IMR-90 (cell line): ENCODE results near the gene NRP2. TPM values are rescaled to one million over a fixed set of nuclear protein-coding genes. Genes with fewer than 3 reads are reported as not detected.
A peak's percentile ranks its signal among the peaks of the same experiment; 100 is the strongest.

Source experiments
- ATAC-seq: fragments of 200-7000 bp; cut with Tn5 transposase; 2 replicates; pipeline ENCODE4 v1.9.1; 2020; ENCODE audit warnings: low read depth, mild to moderate bottlenecking, moderate library complexity
- BruUV-seq: library from RNA; stranded (reverse); fragments of 400-500 nt; replicated peaks from 2 replicates; lab custom pipeline; 2021; lab: Mats Ljungman, UMichigan
- CTCF ChIA-PET: fragments of 300-600 bp; formaldehyde crosslinking; extraction: SDS; loops from one replicate; lab custom pipeline; 2021; ENCODE audit warnings: antibody characterized with exemption; lab: Yijun Ruan, JAX
- POLR2A ChIA-PET: fragments of 300-600 bp; sonication (Branson Sonifier 250); formaldehyde crosslinking; loops from one replicate; lab custom pipeline; 2022; ENCODE audit warnings: antibody characterized with exemption; ENCODE audit not compliant: unreplicated experiment; lab: Charles Lee
- DNase-seq: peaks from one replicate; pipeline ENCODE4 v3.0.0; 2013
- H2AFZ ChIP-seq: replicated peaks from 2 replicates; pipeline ENCODE3; 2013; ENCODE audit warnings: low read length, mild to moderate bottlenecking; ENCODE audit not compliant: poor library complexity
- H2AK5ac ChIP-seq: 2 replicates; pipeline ENCODE4 v1.6.1; 2013; ENCODE audit warnings: low read depth, low read length, inconsistent platforms
- H2AK9ac ChIP-seq: replicated peaks from 2 replicates; pipeline ENCODE3; 2013; ENCODE audit warnings: mild to moderate bottlenecking, low read depth, low read length, moderate library complexity; ENCODE audit not compliant: poor library complexity
- H2BK120ac ChIP-seq: 2 replicates; pipeline ENCODE4 v1.6.1; 2013; ENCODE audit warnings: low read depth, low read length, inconsistent platforms
- H2BK15ac ChIP-seq: 3 replicates; pipeline ENCODE4 v1.6.1; 2013; ENCODE audit warnings: low read depth, low read length, inconsistent platforms
- H2BK20ac ChIP-seq: 2 replicates; pipeline ENCODE4 v1.6.1; 2013; ENCODE audit warnings: low read depth, mild to moderate bottlenecking, inconsistent platforms, low read length, moderate library complexity
- H2BK5ac ChIP-seq: 2 replicates; pipeline ENCODE4 v1.6.1; 2013; ENCODE audit warnings: mild to moderate bottlenecking, low read depth, low read length, inconsistent platforms; ENCODE audit not compliant: poor library complexity, severe bottlenecking
- H3K14ac ChIP-seq: replicated peaks from 2 replicates; pipeline ENCODE4 v1.6.1; 2013; ENCODE audit warnings: low read depth, low read length, inconsistent platforms
- H3K18ac ChIP-seq: 2 replicates; pipeline ENCODE4 v1.6.1; 2013; ENCODE audit warnings: low read depth, low read length, control low read depth
- H3K23ac ChIP-seq: 2 replicates; pipeline ENCODE4 v1.6.1; 2013; ENCODE audit warnings: low read depth, low read length, inconsistent platforms
- H3K27ac ChIP-seq: 2 replicates; pipeline ENCODE4 v1.5.1; 2013; ENCODE audit warnings: mild to moderate bottlenecking, control low read depth, low read length; ENCODE audit not compliant: insufficient read depth
- H3K27me3 ChIP-seq: 2 replicates; pipeline ENCODE4 v1.6.1; 2013; ENCODE audit warnings: low read length; ENCODE audit not compliant: control insufficient read depth, insufficient read depth
- H3K36me3 ChIP-seq: 2 replicates; pipeline ENCODE4 v1.6.1; 2013; ENCODE audit warnings: low read length, mixed read lengths; ENCODE audit not compliant: control insufficient read depth, insufficient read depth
- H3K4ac ChIP-seq: 2 replicates; pipeline ENCODE4 v1.6.1; 2013; ENCODE audit warnings: low read depth, low read length, inconsistent platforms
- H3K4me1 ChIP-seq: 2 replicates; pipeline ENCODE4 v1.6.1; 2013; ENCODE audit warnings: low read length, mixed read lengths; ENCODE audit not compliant: control insufficient read depth, insufficient read depth
- H3K4me2 ChIP-seq: 2 replicates; pipeline ENCODE4 v1.6.1; 2013; ENCODE audit warnings: low read depth, mild to moderate bottlenecking, control low read depth, low read length, moderate library complexity
- H3K4me3 ChIP-seq: 2 replicates; pipeline ENCODE4 v1.5.1; 2013; ENCODE audit warnings: low read depth, mild to moderate bottlenecking, control low read depth, low read length, moderate library complexity; ENCODE audit not compliant: insufficient read depth
- H3K56ac ChIP-seq: 2 replicates; pipeline ENCODE4 v1.6.1; 2013; ENCODE audit warnings: low read length, inconsistent platforms; ENCODE audit not compliant: insufficient read depth; ENCODE audit errors: extremely low read depth
- H3K79me1 ChIP-seq, 2 experiments: 2 replicates each; pipeline ENCODE4 v1.6.1; 2013; ENCODE audit warnings: low read length in 2 of 2, inconsistent platforms in 1 of 2, low read depth in 1 of 2
- H3K9ac ChIP-seq: 2 replicates; pipeline ENCODE4 v1.6.1; 2013; ENCODE audit warnings: low read depth, low read length, control low read depth
- H3K9me1 ChIP-seq: 2 replicates; pipeline ENCODE4 v1.6.1; 2013; ENCODE audit warnings: low read length, inconsistent platforms; ENCODE audit not compliant: insufficient read depth
- H3K9me3 ChIP-seq: 2 replicates; pipeline ENCODE4 v1.6.1; 2013; ENCODE audit warnings: low read length; ENCODE audit not compliant: control insufficient read depth, insufficient read depth
- H4K20me1 ChIP-seq: 2 replicates; pipeline ENCODE4 v1.6.1; 2013; ENCODE audit warnings: low read length, inconsistent platforms; ENCODE audit not compliant: insufficient read depth
- H4K5ac ChIP-seq: 2 replicates; pipeline ENCODE4 v1.6.1; 2013; ENCODE audit warnings: mild to moderate bottlenecking, low read depth, low read length, control low read depth
- H4K8ac ChIP-seq, 2 experiments: 2 replicates each; pipeline ENCODE4 v1.6.1; 2013; ENCODE audit warnings: low read depth in 2 of 2, low read length in 2 of 2, control low read depth in 1 of 2, inconsistent platforms in 1 of 2
- H4K91ac ChIP-seq: 2 replicates; pipeline ENCODE4 v1.6.1; 2013; ENCODE audit warnings: low read depth, low read length, inconsistent platforms; ENCODE audit not compliant: insufficient read depth
- CEBPB ChIP-seq: IDR thresholded peaks from 2 replicates; pipeline ENCODE4 v1.6.1; 2012; ENCODE audit warnings: low read depth, low read length, improper control_type of control experiment
- CHD1 ChIP-seq: IDR thresholded peaks from 2 replicates; pipeline ENCODE4 v1.6.1; 2012; ENCODE audit warnings: low read depth, low read length, improper control_type of control experiment
- CTCF ChIP-seq: conservative IDR thresholded peaks from 2 replicates; pipeline ENCODE4 v1.5.1; 2012; ENCODE audit warnings: mild to moderate bottlenecking, low read depth, low read length, improper control_type of control experiment
- ELK1 ChIP-seq: fragments of 150-350 bp; IDR thresholded peaks from 2 replicates; pipeline ENCODE4 v1.6.1; 2016; ENCODE audit warnings: low read depth, mild to moderate bottlenecking, low read length, moderate library complexity, borderline replicate concordance
- MAFK ChIP-seq: IDR thresholded peaks from 2 replicates; pipeline ENCODE4 v1.6.1; 2012; ENCODE audit warnings: low read depth, low read length, improper control_type of control experiment
- MAZ ChIP-seq: IDR thresholded peaks from 2 replicates; pipeline ENCODE4 v1.6.1; 2012; ENCODE audit warnings: low read depth, mild to moderate bottlenecking, low read length, improper control_type of control experiment, moderate library complexity, borderline replicate concordance
- NFE2L2 ChIP-seq: fragments of 150-350 bp; IDR thresholded peaks from 2 replicates; pipeline ENCODE4 v1.6.1; 2016; ENCODE audit warnings: low read depth, mild to moderate bottlenecking, low read length
- POLR2A ChIP-seq: IDR thresholded peaks from 2 replicates; pipeline ENCODE4 v1.6.1; 2012; ENCODE audit warnings: mild to moderate bottlenecking, low read depth, low read length
- RAD21 ChIP-seq: IDR thresholded peaks from 2 replicates; pipeline ENCODE4 v1.6.1; 2012; ENCODE audit warnings: low read length, improper control_type of control experiment
- RCOR1 ChIP-seq: IDR thresholded peaks from 2 replicates; pipeline ENCODE4 v1.6.1; 2012; ENCODE audit warnings: mild to moderate bottlenecking, low read length, improper control_type of control experiment; ENCODE audit not compliant: insufficient replicate concordance
- RFX5 ChIP-seq: IDR thresholded peaks from 2 replicates; pipeline ENCODE4 v1.8.0; 2012; ENCODE audit warnings: low read depth, mild to moderate bottlenecking, low read length, moderate library complexity
- SMC3 ChIP-seq: fragments of 150-350 bp; IDR thresholded peaks from 2 replicates; pipeline ENCODE4 v1.6.1; 2016; ENCODE audit warnings: low read depth, mild to moderate bottlenecking, antibody characterized with exemption, low read length, moderate library complexity
- USF2 ChIP-seq: fragments of 150-350 bp; IDR thresholded peaks from 2 replicates; pipeline ENCODE4 v1.6.1; 2017; ENCODE audit warnings: mild to moderate bottlenecking, antibody characterized with exemption, low read length, low read depth
- WGBS, 2 experiments: methylation state at CpG; one replicate each; pipeline versions ENCODE4 v1.1.5 to v1.1.7; 2013; ENCODE audit warnings: missing lambda C conversion rate in 2 of 2; ENCODE audit not compliant: insufficient read length in 1 of 2; ENCODE audit errors: extremely low coverage in 2 of 2; 5-methylcytosine and 5-hydroxymethylcytosine counted together
- dilution Hi-C: fragments of 300-500 bp; cut with HindIII; formaldehyde crosslinking; loops from one replicate; pipeline ENCODE4 v1.14.3; 2018; ENCODE audit warnings: low sequenced_read_pairs; ENCODE audit not compliant: unreplicated experiment
- in situ Hi-C: fragments of 300-500 bp; cut with MboI; formaldehyde crosslinking; loops from 3 replicates; pipeline ENCODE4 v1.14.3; 2019; ENCODE audit warnings: low sequenced_read_pairs, inconsistent platforms, mixed read lengths
- intact Hi-C: fragments of 100-400 bp; cut with micrococcal nuclease; formaldehyde crosslinking; loops from 2 replicates; pipeline ENCODE4 v1.10.0; 2022
- polyA plus RNA-seq, 3 experiments: library from polyadenylated mRNA; depleted of rRNA; stranded (reverse); fragments of >200 nt; gene quantifications; 2 replicates each; pipeline ENCODE4 v1.2.3, GENCODE V29; 2012; ENCODE audit warnings: low replicate concordance in 1 of 3
- total RNA-seq: library from RNA; depleted of rRNA; stranded (reverse); fragments of >200 nt; gene quantifications from 2 replicates; pipeline ENCODE4 v1.2.3, GENCODE V29; 2012

The NRP2 gene
- total and polyA plus RNA-seq, 2 of the 4 experiments (the other 2 are of a cell fraction), result 46.4 to 51.3 TPM

GRCh38 chr2:205712508-205712907, 30.2 kb downstream of the NRP2 start (continued):
- no peak for TF ChIP-seq RAD21

- ChIA-PET CTCF (interaction anchor here (1.0 kb wide), 1 partner anchor 11 kb away, joined by 3 read pairs; no protein-coding TSS in a partner anchor), POLR2A (interaction anchor here (0.6 kb wide), 1 partner anchor 1804 kb away, joined by 3 read pairs; no protein-coding TSS in a partner anchor)
- Histone ChIP-seq H3K14ac (peak overlapping the region; percentile 69), H3K4me3 (no peak overlapping the region), H3K79me1 (peaks cover 31 to 57% of the 10 kb centered on the region in 2 experiments), H2BK5ac (peak overlapping the region; percentile 25), H3K9me1 (peaks cover 22% of the 10 kb centered on the region), H3K4ac (peak overlapping the region; percentile 44), H4K91ac (peak overlapping the region; percentile 30), H2AK5ac (peak overlapping the region; percentile 67), H2BK20ac (peak overlapping the region; percentile 31; the same call in 1 of the 2 replicates), H3K36me3 (peaks cover 13% of the 10 kb centered on the region), H3K27ac (no peak overlapping the region), H3K9ac (no peak overlapping the region), H3K23ac (no peak overlapping the region), H3K4me2 (no peak overlapping the region), H4K20me1 (no peaks in the 10 kb centered on the region), H2BK15ac (peak overlapping the region; percentile 63; the same call in 2 of the 3 replicates), H3K56ac (0 out of 2 replicates have a peak overlapping the region, but pooled peaks have one; percentile 15), H4K8ac (peak overlapping the region; percentile 32 to 53; a peak in 3 of 4 replicates), H2AK9ac (no peak overlapping the region), H3K9me3 (no peaks in the 10 kb centered on the region), H2AFZ (no peak overlapping the region), H2BK120ac (peak overlapping the region; percentile 58; the same call in 1 of the 2 replicates), H3K18ac (peak overlapping the region; percentile 60; the same call in 1 of the 2 replicates), H3K27me3 (no peaks in the 10 kb centered on the region), H4K5ac (peak overlapping the region; percentile 16), H3K4me1 (peaks cover 27% of the 10 kb centered on the region)
- intact Hi-C loops, result no loop called here
- dilution Hi-C loops, result no loop called here
- WGBS, 2 experiments, result no CpG with 5 or more reads among the region's 1 CpG
- DNase-seq (peak; percentile 58), ATAC-seq (no peak)
- in situ Hi-C loops, result no loop called here
- no TSS peak for BruUV-seq
- TF ChIP-seq NFE2L2, result 0 out of 2 replicates have a peak, but pooled peaks have one; percentile 15
- no peak for TF ChIP-seq POLR2A
- no peak for TF ChIP-seq RCOR1
- TF ChIP-seq RFX5, result no peak
- TF ChIP-seq CHD1, result no peak
- no peak for TF ChIP-seq ELK1
- TF ChIP-seq CEBPB, result 0 out of 2 replicates have a peak, but pooled peaks have one; percentile 29
- TF ChIP-seq MAZ, result no peak
- no peak for TF ChIP-seq MAFK
- no peak for TF ChIP-seq CTCF
- TF ChIP-seq USF2, result no peak
- no peak for TF ChIP-seq SMC3
Observed at GRCh38 chr2:205713086-205713485, 30.8 kb downstream of the NRP2 start.
